Vagina (tissue), 2 donors: ENCODE results near the gene APRT. TPM values are rescaled to one million over a fixed set of nuclear protein-coding genes. Genes with fewer than 3 reads are reported as not detected.

Experiments used
- DNase-seq, 2 donors: peaks; one replicate each; pipeline ENCODE4 v3.0.0-alpha.2; 2017; ENCODE audit errors: extremely low spot score in 2 of 2
- H3K27ac ChIP-seq: fragments of 200-600 bp; sonication (generic); one replicate; pipeline ENCODE4 v1.5.1; 2019
- H3K27me3 ChIP-seq: fragments of 200-600 bp; sonication (generic); one replicate; pipeline ENCODE4 v1.5.1; 2019
- H3K36me3 ChIP-seq, 2 donors: fragments of 200-600 bp; sonication (generic); one replicate each; pipeline ENCODE4 v1.5.1; 2017 to 2019
- H3K4me1 ChIP-seq: fragments of 200-600 bp; sonication (generic); one replicate; pipeline ENCODE4 v1.5.1; 2019
- H3K4me3 ChIP-seq, 2 donors: fragments of 200-600 bp; sonication (generic); 1 replicate in 1 of 2; 2 replicates in 1 of 2; pipeline ENCODE4 v1.5.1; 2016 to 2019
- H3K9me3 ChIP-seq: fragments of 200-600 bp; sonication (generic); one replicate; pipeline ENCODE4 v1.5.1; 2019
- CTCF ChIP-seq, 3 experiments: fragments of 450-650 bp in 2 of 3; fragments of 200-600 bp in 1 of 3; sonication (generic) in 1 of 3; IDR thresholded peaks; one replicate each; pipeline ENCODE4 v1.5.1; 2017 to 2019; ENCODE audit warnings: antibody characterized with exemption in 3 of 3, mild to moderate bottlenecking in 2 of 3, moderate library complexity in 2 of 3
- POLR2A ChIP-seq, 2 donors: fragments of 450-650 bp; IDR thresholded peaks; one replicate each; pipeline ENCODE4 v1.6.1; 2017; ENCODE audit warnings: antibody characterized with exemption in 2 of 2, mild to moderate bottlenecking in 2 of 2, moderate library complexity in 2 of 2
- POLR2AphosphoS5 ChIP-seq, 2 donors: sonication (generic); formaldehyde crosslinking; IDR thresholded peaks; one replicate each; pipeline ENCODE4 v1.9.0; 2017; ENCODE audit warnings: antibody characterized with exemption in 2 of 2, mild to moderate bottlenecking in 2 of 2, low read depth in 1 of 2; ENCODE audit not compliant: insufficient read depth in 1 of 2
- intact Hi-C: fragments of 100-400 bp; cut with DNase I; formaldehyde crosslinking; loops from one replicate; pipeline ENCODE4 v1.15.1; 2023
- total RNA-seq: library from RNA; depleted of rRNA; stranded (reverse); fragments of >200 nt; gene quantifications from one replicate; pipeline ENCODE4 v1.2.3, GENCODE V29; 2016

Gene APRT
- total RNA-seq, 1 donor from 2014 or later, result 134 TPM

GRCh38 chr16:88830258-88830657 lies 18.5 kb upstream of the APRT start:
- peaks cover 4% of the 10 kb centered on the region for H3K4me1 ChIP-seq
- no peaks in the 10 kb centered on the region for H3K27me3 ChIP-seq
- H3K9me3 ChIP-seq, result no peaks in the 10 kb centered on the region
- intact Hi-C loops, result no loop called here
- H3K4me3 ChIP-seq, result no peak overlapping the region
- TF ChIP-seq POLR2AphosphoS5 (IDR thresholded peaks at IDR 0.05; ENCODE audit: insufficient read depth in 1 of 2, low read depth in 1 of 2), result peak in 1 of 2 donors; percentile 78
- no peak for TF ChIP-seq POLR2A (IDR thresholded peaks at IDR 0.05)
- peaks cover 0 to 9% of the 10 kb centered on the region in 2 donors for H3K36me3 ChIP-seq
- DNase-seq, result no peak
- no peak overlapping the region for H3K27ac ChIP-seq

- peaks cover 4% of the 10 kb centered on the region for H3K4me1 ChIP-seq
- no peak overlapping the region for H3K27ac ChIP-seq
- no peak overlapping the region for H3K4me3 ChIP-seq
- H3K9me3 ChIP-seq, result no peaks in the 10 kb centered on the region
- no peak for DNase-seq
- H3K27me3 ChIP-seq, result no peaks in the 10 kb centered on the region
- intact Hi-C loops, result no loop called here
- H3K36me3 ChIP-seq, result peaks cover 0 to 20% of the 10 kb centered on the region in 2 donors
- TF ChIP-seq CTCF (IDR thresholded peaks at IDR 0.05) (no peak), POLR2AphosphoS5 (IDR thresholded peaks at IDR 0.05; ENCODE audit: insufficient read depth in 1 of 2, low read depth in 1 of 2) (no peak)
Observed at GRCh38 chr16:88828711-88829110, 17.0 kb upstream of the APRT start.

GRCh38 chr16:88827727-88828126 lies 16.0 kb upstream of the APRT start:
- TF ChIP-seq CTCF (IDR thresholded peaks at IDR 0.05), result no peak
- intact Hi-C loops, result no loop called here
- no peak overlapping the region for H3K27ac ChIP-seq
- H3K4me3 ChIP-seq, result no peak overlapping the region
- H3K27me3 ChIP-seq, result no peaks in the 10 kb centered on the region
- DNase-seq, result no peak
- no peaks in the 10 kb centered on the region for H3K9me3 ChIP-seq
- H3K4me1 ChIP-seq, result peaks cover 4% of the 10 kb centered on the region
- H3K36me3 ChIP-seq, result peaks cover 0 to 22% of the 10 kb centered on the region in 2 donors

GRCh38 chr16:88826070-88826840 lies 14.5 kb upstream of the APRT start:
- Histone ChIP-seq H3K27me3 (no peaks in the 10 kb centered on the region), H3K4me1 (peaks cover 4% of the 10 kb centered on the region), H3K36me3 (peaks cover 0 to 34% of the 10 kb centered on the region in 2 donors), H3K9me3 (no peaks in the 10 kb centered on the region), H3K4me3 (no peak overlapping the region), H3K27ac (peak overlapping the region; percentile 53)
- TF ChIP-seq POLR2A (IDR thresholded peaks at IDR 0.05), result no peak
- TF ChIP-seq POLR2AphosphoS5 (IDR thresholded peaks at IDR 0.05; ENCODE audit: insufficient read depth in 1 of 2, low read depth in 1 of 2), result no peak
- TF ChIP-seq CTCF (IDR thresholded peaks at IDR 0.05), result no peak
- DNase-seq, result no peak
- intact Hi-C loops, result no loop called here

GRCh38 chr16:88825146-88825545 lies 13.4 kb upstream of the APRT start:
- intact Hi-C loops, result no loop called here
- TF ChIP-seq POLR2AphosphoS5 (IDR thresholded peaks at IDR 0.05; ENCODE audit: insufficient read depth in 1 of 2, low read depth in 1 of 2) (no peak), POLR2A (IDR thresholded peaks at IDR 0.05) (no peak), CTCF (IDR thresholded peaks at IDR 0.05) (no peak)
- peaks cover 4% of the 10 kb centered on the region for H3K4me1 ChIP-seq
- H3K27ac ChIP-seq, result peak overlapping the region; percentile 53
- H3K36me3 ChIP-seq, result peaks cover 0 to 34% of the 10 kb centered on the region in 2 donors
- no peaks in the 10 kb centered on the region for H3K27me3 ChIP-seq
- no peak overlapping the region for H3K4me3 ChIP-seq
- no peaks in the 10 kb centered on the region for H3K9me3 ChIP-seq
- DNase-seq, result no peak
